ENCODE results near the gene PLAAT1.

Gene PLAAT1

GRCh38 chr3:193240850-193241706, at the start of gene PLAAT1:
Gene PLAAT1, plus strand, starts transcription at chr3:193241222. Its CDS starts 14,429 bp downstream, at chr3:193255651.
- peak; percentile 7 for DNase-seq

- DNase-seq: no peak
Measured at GRCh38 chr3:193194371-193194770, 46.7 kb upstream of the PLAAT1 start.

- no peak for DNase-seq
Measured at GRCh38 chr3:193196746-193197145, 44.3 kb upstream of the PLAAT1 start.

- DNase-seq: no peak
Measured at GRCh38 chr3:193207290-193208273, 33.4 kb upstream of the PLAAT1 start.

- no peak for DNase-seq
Measured at GRCh38 chr3:193210618-193211017, 30.4 kb upstream of the PLAAT1 start.

GRCh38 chr3:193211173-193211572, 29.8 kb upstream of the PLAAT1 start:
- no peak for DNase-seq

- no peak for DNase-seq
Measured at GRCh38 chr3:193211984-193212383, 29.0 kb upstream of the PLAAT1 start.

- DNase-seq: no peak
Measured at GRCh38 chr3:193212844-193213243, 28.2 kb upstream of the PLAAT1 start.

GRCh38 chr3:193214445-193214844, 26.6 kb upstream of the PLAAT1 start:
- no peak for DNase-seq

GRCh38 chr3:193225302-193226125, 15.5 kb upstream of the PLAAT1 start:
- no peak for DNase-seq

- no peak for DNase-seq
Measured at GRCh38 chr3:193228206-193228605, 12.8 kb upstream of the PLAAT1 start.

GRCh38 chr3:193229851-193230420, 11.1 kb upstream of the PLAAT1 start:
- no peak for DNase-seq

- DNase-seq: no peak
Measured at GRCh38 chr3:193230610-193231009, 10.4 kb upstream of the PLAAT1 start.

GRCh38 chr3:193231201-193231600, 9.8 kb upstream of the PLAAT1 start:
- no peak for DNase-seq

GRCh38 chr3:193236599-193236998, 4.4 kb upstream of the PLAAT1 start:
- DNase-seq: no peak

GRCh38 chr3:193237030-193237429, 4.0 kb upstream of the PLAAT1 start:
- no peak for DNase-seq

- no peak for DNase-seq
Measured at GRCh38 chr3:193240436-193240849, 579 bp upstream of the PLAAT1 start.

- DNase-seq: no peak
Measured at GRCh38 chr3:193241716-193242115, 694 bp downstream of the PLAAT1 start.

GRCh38 chr3:193243571-193243970, 2.5 kb downstream of the PLAAT1 start:
- DNase-seq: no peak

GRCh38 chr3:193248848-193249468, 7.9 kb downstream of the PLAAT1 start:
- no peak for DNase-seq

- no peak for DNase-seq
Measured at GRCh38 chr3:193250492-193250891, 9.5 kb downstream of the PLAAT1 start.

Measured in stimulated activated CD4-positive, alpha-beta T cell treated with anti-CD3 and anti-CD28 coated beads, Interleukin-4, amount 100 ng/mL, for 1 hour (primary cell).